ENCODE results near the gene ENPP3.

DNA sequence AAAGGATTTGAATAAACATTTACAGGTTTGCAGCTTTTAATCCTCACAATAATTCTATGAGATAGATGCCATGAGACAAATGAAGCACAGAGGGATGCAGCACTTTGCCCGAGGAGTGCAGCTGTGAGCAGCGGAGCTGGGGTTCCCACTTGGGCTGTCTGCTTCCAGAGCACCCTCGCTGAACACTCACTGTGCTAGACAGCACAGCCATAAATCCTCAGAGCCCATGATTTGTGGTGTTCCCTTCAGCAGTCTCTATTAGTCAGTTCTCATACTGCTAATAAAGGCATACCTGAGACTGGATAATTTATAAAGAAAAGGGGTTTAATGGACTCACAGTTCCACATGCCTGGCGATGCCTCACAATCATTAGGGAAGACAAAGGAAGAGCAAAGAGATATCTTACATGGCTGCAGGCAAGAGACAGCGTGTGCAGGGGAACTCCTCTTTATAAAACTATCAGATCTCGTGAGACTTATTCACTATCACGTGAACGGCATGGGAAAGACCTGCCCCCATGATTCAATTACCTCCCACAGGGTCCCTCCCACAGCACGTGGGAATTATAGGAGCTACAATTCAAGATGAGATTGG lies 99.0 kb downstream of the ENPP3 start:
- TF ChIP-seq, protein P1, sequence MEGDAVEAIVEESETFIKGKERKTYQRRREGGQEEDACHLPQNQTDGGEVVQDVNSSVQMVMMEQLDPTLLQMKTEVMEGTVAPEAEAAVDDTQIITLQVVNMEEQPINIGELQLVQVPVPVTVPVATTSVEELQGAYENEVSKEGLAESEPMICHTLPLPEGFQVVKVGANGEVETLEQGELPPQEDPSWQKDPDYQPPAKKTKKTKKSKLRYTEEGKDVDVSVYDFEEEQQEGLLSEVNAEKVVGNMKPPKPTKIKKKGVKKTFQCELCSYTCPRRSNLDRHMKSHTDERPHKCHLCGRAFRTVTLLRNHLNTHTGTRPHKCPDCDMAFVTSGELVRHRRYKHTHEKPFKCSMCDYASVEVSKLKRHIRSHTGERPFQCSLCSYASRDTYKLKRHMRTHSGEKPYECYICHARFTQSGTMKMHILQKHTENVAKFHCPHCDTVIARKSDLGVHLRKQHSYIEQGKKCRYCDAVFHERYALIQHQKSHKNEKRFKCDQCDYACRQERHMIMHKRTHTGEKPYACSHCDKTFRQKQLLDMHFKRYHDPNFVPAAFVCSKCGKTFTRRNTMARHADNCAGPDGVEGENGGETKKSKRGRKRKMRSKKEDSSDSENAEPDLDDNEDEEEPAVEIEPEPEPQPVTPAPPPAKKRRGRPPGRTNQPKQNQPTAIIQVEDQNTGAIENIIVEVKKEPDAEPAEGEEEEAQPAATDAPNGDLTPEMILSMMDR (IDR thresholded peaks at IDR 0.05) = no peak
- TF ChIP-seq POLR2A (IDR thresholded peaks at IDR 0.05) = no peak
